CD4-positive, alpha-beta memory T cell (primary cell): Measurements from ENCODE around the gene SFSWAP. TPM values are rescaled to one million over a fixed set of nuclear protein-coding genes. Genes with fewer than 3 reads are reported as not detected.

Experiments used
- CTCF ChIA-PET: fragments of 350-600 bp; sonication (Branson Sonifier 250); formaldehyde crosslinking; loops from one replicate; lab custom pipeline; 2021; ENCODE audit warnings: inconsistent platforms; ENCODE audit not compliant: partially characterized antibody; lab: Charles Lee
- POLR2A ChIA-PET: fragments of 350-600 bp; sonication (Branson Sonifier 250); formaldehyde crosslinking; loops from one replicate; lab custom pipeline; 2021; ENCODE audit not compliant: partially characterized antibody; lab: Charles Lee
- DNase-seq, 5 donors: peaks; one replicate each; pipeline versions ENCODE4 v3.0.0 to v3.0.0-alpha.2; 2020 to 2022; ENCODE audit warnings: mixed read lengths in 1 of 5
- H3K27ac ChIP-seq: one replicate; pipeline ENCODE4 v1.7.0; 2013; ENCODE audit warnings: low read depth, low read length
- H3K27me3 ChIP-seq: 2 replicates; pipeline ENCODE4 v1.7.0; 2013; ENCODE audit warnings: mild to moderate bottlenecking, low read length, moderate library complexity; ENCODE audit not compliant: insufficient read depth
- H3K36me3 ChIP-seq: 2 replicates; pipeline ENCODE4 v1.7.0; 2013; ENCODE audit warnings: mild to moderate bottlenecking, low read length, moderate library complexity; ENCODE audit not compliant: insufficient read depth
- H3K4me1 ChIP-seq: 2 replicates; pipeline ENCODE4 v1.7.0; 2013; ENCODE audit warnings: mild to moderate bottlenecking, low read length, moderate library complexity; ENCODE audit not compliant: insufficient read depth
- H3K4me3 ChIP-seq, 2 donors: one replicate each; pipeline ENCODE4 v1.7.0; 2013; ENCODE audit warnings: low read length in 2 of 2, mild to moderate bottlenecking in 1 of 2
- H3K9me3 ChIP-seq, 2 donors: one replicate each; pipeline ENCODE4 v1.7.0; 2013; ENCODE audit warnings: low read length in 2 of 2, control low read depth in 1 of 2; ENCODE audit not compliant: control insufficient read depth in 1 of 2
- H3K27ac Mint-ChIP-seq, 7 donors: one replicate each; pipeline ENCODE4 v1.8.0; 2020 to 2021; ENCODE audit warnings: mixed read lengths in 7 of 7, mild to moderate bottlenecking in 6 of 7, inconsistent platforms in 3 of 7, moderate library complexity in 3 of 7
- H3K27me3 Mint-ChIP-seq, 2 donors: one replicate each; pipeline ENCODE4 v1.8.0; 2020 to 2021; ENCODE audit warnings: mixed read lengths in 2 of 2
- H3K36me3 Mint-ChIP-seq, 2 donors: one replicate each; pipeline ENCODE4 v1.8.0; 2020 to 2021; ENCODE audit warnings: mixed read lengths in 2 of 2, inconsistent platforms in 1 of 2, mild to moderate bottlenecking in 1 of 2
- H3K4me1 Mint-ChIP-seq, 4 donors: one replicate each; pipeline ENCODE4 v1.8.0; 2020 to 2021; ENCODE audit warnings: mixed read lengths in 4 of 4, mild to moderate bottlenecking in 1 of 4
- H3K4me3 Mint-ChIP-seq, 8 donors: one replicate each; pipeline ENCODE4 v1.8.0; 2020 to 2021; ENCODE audit warnings: mixed read lengths in 8 of 8, mild to moderate bottlenecking in 7 of 8, moderate library complexity in 6 of 8, inconsistent platforms in 3 of 8
- H3K9me3 Mint-ChIP-seq, 8 donors: one replicate each; pipeline ENCODE4 v1.8.0; 2020 to 2021; ENCODE audit warnings: mixed read lengths in 8 of 8, mild to moderate bottlenecking in 5 of 8, inconsistent platforms in 3 of 8, moderate library complexity in 1 of 8
- intact Hi-C: fragments of 100-400 bp; cut with micrococcal nuclease; formaldehyde crosslinking; loops from one replicate; pipeline ENCODE4 v1.15.1; 2023
- polyA plus RNA-seq, 2 donors: library from polyadenylated mRNA; unstranded; fragments of 300-500 nt; fragmentation: Illumina TruSeq; gene quantifications; one replicate each; pipeline ENCODE4 v1.2.3, GENCODE V29; 2021
- total RNA-seq, 2 experiments: library from RNA; stranded (reverse); gene quantifications; one replicate each; pipeline ENCODE4 v1.2.3, GENCODE V29; 2021

The SFSWAP gene
- total and polyA plus RNA-seq, 4 experiments from 2014 or later: 9.8 to 96.8 (median 60.7) TPM

DNA sequence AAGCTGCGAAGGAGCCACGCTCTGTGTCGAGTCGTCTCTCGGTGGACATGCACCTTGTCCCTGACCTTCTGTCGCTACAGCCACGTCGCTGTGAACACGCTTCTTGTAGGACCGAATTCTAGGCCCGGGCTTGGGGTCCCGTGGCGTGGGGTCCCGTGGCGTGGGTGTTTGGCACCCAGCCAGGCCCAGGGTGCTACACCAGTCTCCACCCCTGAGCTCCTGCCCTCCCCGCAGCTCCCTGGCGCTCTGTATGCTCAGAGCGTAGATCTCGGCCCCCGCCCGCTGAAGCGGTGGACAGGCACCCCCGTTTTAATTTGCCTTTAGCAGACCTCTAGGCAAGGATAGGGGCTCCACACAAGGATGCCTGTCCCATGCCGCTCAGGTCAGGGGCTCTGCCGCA, 133.8 kb downstream of the SFSWAP start:
- intact Hi-C loops: no loop called here
- H3K4me1 ChIP-seq: no peaks in the 10 kb centered on the region

DNA sequence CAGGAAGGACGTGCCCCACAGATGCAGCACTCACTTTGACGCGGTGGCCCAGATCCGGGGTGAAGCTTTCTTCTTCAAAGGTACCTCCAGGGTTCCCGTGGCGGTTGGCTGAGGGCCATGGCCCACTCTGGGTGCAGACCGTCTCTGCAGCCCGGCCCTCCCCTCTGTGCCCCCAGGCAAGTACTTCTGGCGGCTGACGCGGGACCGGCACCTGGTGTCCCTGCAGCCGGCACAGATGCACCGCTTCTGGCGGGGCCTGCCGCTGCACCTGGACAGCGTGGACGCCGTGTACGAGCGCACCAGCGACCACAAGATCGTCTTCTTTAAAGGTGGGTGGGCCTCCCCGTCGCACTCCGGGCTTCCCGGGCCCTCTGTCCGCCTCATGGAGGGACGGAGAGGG, 134.2 kb downstream of the SFSWAP start:
- no peaks in the 10 kb centered on the region for H3K27me3 Mint-ChIP-seq
- H3K27ac Mint-ChIP-seq: no peak overlapping the region
- Histone ChIP-seq H3K9me3 (no peaks in the 10 kb centered on the region), H3K27ac (no peak overlapping the region), H3K27me3 (no peaks in the 10 kb centered on the region), H3K36me3 (no peaks in the 10 kb centered on the region), H3K4me1 (no peaks in the 10 kb centered on the region), H3K4me3 (no peak overlapping the region)
- peaks cover 0 to 2% (median 0%) of the 10 kb centered on the region in 8 donors for H3K9me3 Mint-ChIP-seq
- ChIA-PET CTCF (no interaction called here), POLR2A (no interaction called here)
- H3K36me3 Mint-ChIP-seq: no peaks in the 10 kb centered on the region
- no peak for DNase-seq
- no peaks in the 10 kb centered on the region for H3K4me1 Mint-ChIP-seq
- intact Hi-C loops: no loop called here
- H3K4me3 Mint-ChIP-seq: no peak overlapping the region

More for the DNA sequence above, 133.8 kb downstream of the SFSWAP start:
- H3K27ac ChIP-seq: no peak overlapping the region
- DNase-seq: no peak
- Mint-ChIP-seq H3K4me3 (no peak overlapping the region), H3K27ac (no peak overlapping the region), H3K4me1 (no peaks in the 10 kb centered on the region), H3K27me3 (no peaks in the 10 kb centered on the region), H3K9me3 (peaks cover 0 to 2% (median 0%) of the 10 kb centered on the region in 8 donors), H3K36me3 (no peaks in the 10 kb centered on the region)
- no peaks in the 10 kb centered on the region for H3K36me3 ChIP-seq
- ChIA-PET CTCF (no interaction called here), POLR2A (no interaction called here)
- no peaks in the 10 kb centered on the region for H3K9me3 ChIP-seq
- no peak overlapping the region for H3K4me3 ChIP-seq
- no peaks in the 10 kb centered on the region for H3K27me3 ChIP-seq

DNA sequence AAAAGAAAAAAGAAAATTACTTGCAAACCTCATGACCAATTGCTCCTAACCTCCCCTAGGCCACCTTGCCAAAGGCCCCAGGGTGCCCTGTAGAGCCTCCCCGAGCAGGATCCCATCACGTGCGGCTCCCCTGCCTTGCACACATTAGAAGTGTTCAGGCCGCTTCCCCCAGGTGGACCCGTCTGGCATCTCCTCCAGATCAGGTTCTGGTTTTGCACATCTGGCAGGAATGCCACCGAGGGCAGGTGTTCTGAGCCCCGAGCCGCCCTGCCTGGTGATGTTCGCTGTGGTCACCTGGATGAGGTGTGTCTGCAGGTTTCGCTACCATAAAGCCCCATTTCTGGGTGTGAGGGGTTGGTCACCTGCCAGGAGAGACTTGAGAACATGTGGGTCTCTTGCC, 136.6 kb downstream of the SFSWAP start:
- no peaks in the 10 kb centered on the region for H3K4me1 Mint-ChIP-seq
- no peaks in the 10 kb centered on the region for H3K9me3 ChIP-seq

DNA sequence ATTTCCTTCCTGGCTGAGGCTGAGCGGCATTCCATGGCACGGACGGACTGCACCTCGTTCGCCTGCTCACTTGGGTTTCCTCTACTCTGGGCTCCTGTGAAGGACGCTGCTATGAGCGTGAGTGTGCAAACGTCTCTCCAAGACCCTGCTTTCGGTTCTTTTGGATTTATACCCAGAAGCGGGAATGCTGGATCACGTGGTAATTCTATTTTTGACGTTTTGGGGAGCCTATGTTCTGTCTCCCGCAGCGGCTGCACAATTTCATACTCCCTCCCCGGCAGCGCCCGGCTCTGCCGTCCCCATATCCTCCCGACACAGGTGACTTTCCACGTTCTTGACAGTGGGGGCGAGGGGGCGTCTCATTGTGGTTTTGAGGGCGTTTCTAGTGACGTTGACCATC, 137.9 kb downstream of the SFSWAP start:
- H3K36me3 ChIP-seq: no peaks in the 10 kb centered on the region
- Mint-ChIP-seq H3K4me1 (no peaks in the 10 kb centered on the region), H3K27ac (no peak overlapping the region), H3K27me3 (no peaks in the 10 kb centered on the region), H3K4me3 (no peak overlapping the region), H3K9me3 (no peaks in the 10 kb centered on the region), H3K36me3 (no peaks in the 10 kb centered on the region)
- intact Hi-C loops: no loop called here
- H3K4me1 ChIP-seq: no peaks in the 10 kb centered on the region
- H3K9me3 ChIP-seq: no peaks in the 10 kb centered on the region
- no peak overlapping the region for H3K27ac ChIP-seq
- no peak for DNase-seq
- ChIA-PET CTCF (no interaction called here), POLR2A (no interaction called here)
- H3K27me3 ChIP-seq: no peaks in the 10 kb centered on the region
- no peak overlapping the region for H3K4me3 ChIP-seq

More for the DNA sequence above, 136.6 kb downstream of the SFSWAP start:
- Mint-ChIP-seq H3K36me3 (no peaks in the 10 kb centered on the region), H3K27ac (no peak overlapping the region), H3K27me3 (no peaks in the 10 kb centered on the region), H3K4me3 (no peak overlapping the region), H3K9me3 (no peaks in the 10 kb centered on the region)
- H3K4me1 ChIP-seq: no peaks in the 10 kb centered on the region
- no peak overlapping the region for H3K4me3 ChIP-seq
- ChIA-PET CTCF (no interaction called here), POLR2A (no interaction called here)
- no peak for DNase-seq
- no peak overlapping the region for H3K27ac ChIP-seq
- no peaks in the 10 kb centered on the region for H3K36me3 ChIP-seq
- no peaks in the 10 kb centered on the region for H3K27me3 ChIP-seq
- intact Hi-C loops: no loop called here

Other genes with a start within 250 kb of the SFSWAP start
- under 1 TPM; 0.32 to 0.94 TPM for gene MMP17, start 117.3 kb downstream of the SFSWAP start, total RNA-seq
- gene MMP17, start 117.3 kb downstream of the SFSWAP start, polyA plus RNA-seq: not detected
- 10 to 100 TPM; 45.8 to 55.7 TPM for gene ULK1, start 183.5 kb downstream of the SFSWAP start, total RNA-seq
- 1 to 10 TPM in 1 of 2 donors, under 1 TPM in 1; 0.08 to 1.7 TPM for gene ULK1, start 183.5 kb downstream of the SFSWAP start, polyA plus RNA-seq
- 10 to 100 TPM; 41.8 to 48.1 TPM for gene PUS1, start 218.2 kb downstream of the SFSWAP start, total RNA-seq
- 10 to 100 TPM; 12.0 to 28.1 TPM for gene PUS1, start 218.2 kb downstream of the SFSWAP start, polyA plus RNA-seq
- gene EP400, start 238.9 kb downstream of the SFSWAP start, total RNA-seq: 10 to 100 TPM; 82.3 to 86.6 TPM
- gene EP400, start 238.9 kb downstream of the SFSWAP start, polyA plus RNA-seq: 1 to 10 TPM in 1 of 2 donors, under 1 TPM in 1; 0.94 to 5.3 TPM